IgD-negative memory B cell (primary cell): ENCODE measurements around the gene GANAB. TPM values are rescaled to one million over a fixed set of nuclear protein-coding genes. Genes with fewer than 3 reads are reported as not detected.
"Not testable (repeated sequence)": the region's sequence is repeated elsewhere in the genome, so short reads cannot be mapped to it uniquely, and the experiment has no call there.

Experiments used
- H3K27ac Mint-ChIP-seq, 3 donors: one replicate each; pipeline ENCODE4 v1.8.0; 2020 to 2022; ENCODE audit warnings: mild to moderate bottlenecking in 3 of 3, mixed read lengths in 3 of 3, moderate library complexity in 1 of 3
- H3K27me3 Mint-ChIP-seq: one replicate; pipeline ENCODE4 v1.8.0; 2021; ENCODE audit warnings: mixed read lengths
- H3K36me3 Mint-ChIP-seq: one replicate; pipeline ENCODE4 v1.8.0; 2020; ENCODE audit warnings: mild to moderate bottlenecking, mixed read lengths
- H3K4me1 Mint-ChIP-seq, 3 donors: one replicate each; pipeline ENCODE4 v1.8.0; 2020 to 2022; ENCODE audit warnings: mixed read lengths in 3 of 3, mild to moderate bottlenecking in 1 of 3
- H3K4me3 Mint-ChIP-seq, 4 donors: one replicate each; pipeline ENCODE4 v1.8.0; 2020 to 2022; ENCODE audit warnings: mild to moderate bottlenecking in 4 of 4, mixed read lengths in 4 of 4, moderate library complexity in 3 of 4
- H3K9me3 Mint-ChIP-seq, 3 donors: one replicate each; pipeline ENCODE4 v1.8.0; 2020 to 2021; ENCODE audit warnings: mixed read lengths in 3 of 3, mild to moderate bottlenecking in 1 of 3
- polyA plus RNA-seq: library from polyadenylated mRNA; unstranded; fragments of 300-500 nt; fragmentation: Illumina TruSeq; gene quantifications from one replicate; pipeline ENCODE4 v1.2.3, GENCODE V29; 2021

GANAB gene
- polyA plus RNA-seq, 1 donor from 2014 or later = 112 TPM

- Mint-ChIP-seq H3K4me3 (peak overlapping the region; percentile 91 to 99 (median 96)), H3K27ac (peak overlapping the region; percentile 92 to 100 (median 98)), H3K27me3 (no peaks in the 10 kb centered on the region), H3K4me1 (peaks cover 11 to 12% (median 11%) of the 10 kb centered on the region in 3 donors), H3K36me3 (no peaks in the 10 kb centered on the region), H3K9me3 (no peaks in the 10 kb centered on the region)
These were observed 6.0 kb upstream of the GANAB start for GRCh38 chr11:62652161-62653006.

GRCh38 chr11:62650283-62650682 lies 3.9 kb upstream of the GANAB start:
- peak overlapping the region in 1 of 4 donors; percentile 66 for H3K4me3 Mint-ChIP-seq
- H3K27ac Mint-ChIP-seq, H3K9me3 Mint-ChIP-seq: not testable (repeated sequence)

GRCh38 chr11:62649486-62649885 lies 3.1 kb upstream of the GANAB start:
- no peaks in the 10 kb centered on the region for H3K27me3 Mint-ChIP-seq
- peaks cover 17 to 22% (median 18%) of the 10 kb centered on the region in 3 donors for H3K4me1 Mint-ChIP-seq

More at GRCh38 chr11:62650283-62650682, 3.9 kb upstream of the GANAB start:
- H3K36me3 Mint-ChIP-seq, H3K27me3 Mint-ChIP-seq: not testable (repeated sequence)
- H3K4me1 Mint-ChIP-seq = peaks cover 15 to 18% (median 17%) of the 10 kb centered on the region in 3 donors

GRCh38 chr11:62648967-62649364 lies 2.6 kb upstream of the GANAB start:
- Mint-ChIP-seq H3K27ac (peak overlapping the region in 2 of 3 donors; percentile 39 to 64), H3K9me3 (no peaks in the 10 kb centered on the region), H3K27me3 (no peaks in the 10 kb centered on the region), H3K4me3 (peak overlapping the region in 2 of 4 donors; percentile 68 to 72), H3K36me3 (no peaks in the 10 kb centered on the region), H3K4me1 (peaks cover 17 to 21% (median 18%) of the 10 kb centered on the region in 3 donors)

More at GRCh38 chr11:62649486-62649885, 3.1 kb upstream of the GANAB start:
- Mint-ChIP-seq H3K36me3 (no peaks in the 10 kb centered on the region), H3K4me3 (peak overlapping the region in 2 of 4 donors; percentile 68 to 72), H3K27ac (peak overlapping the region in 1 of 3 donors; percentile 64), H3K9me3 (no peaks in the 10 kb centered on the region)

GRCh38 chr11:62648185-62648966 lies 2.0 kb upstream of the GANAB start:
- H3K4me3 Mint-ChIP-seq = peak overlapping the region in 1 of 4 donors; percentile 72
- H3K27ac Mint-ChIP-seq = peak overlapping the region in 1 of 3 donors; percentile 68
- no peaks in the 10 kb centered on the region for H3K27me3 Mint-ChIP-seq
- H3K9me3 Mint-ChIP-seq = no peaks in the 10 kb centered on the region
- H3K36me3 Mint-ChIP-seq = no peaks in the 10 kb centered on the region
- peaks cover 15 to 21% (median 18%) of the 10 kb centered on the region in 3 donors for H3K4me1 Mint-ChIP-seq

- Mint-ChIP-seq H3K4me1 (peaks cover 10 to 20% (median 17%) of the 10 kb centered on the region in 3 donors), H3K36me3 (no peaks in the 10 kb centered on the region), H3K27ac (peak overlapping the region in 1 of 3 donors; percentile 68), H3K9me3 (no peaks in the 10 kb centered on the region), H3K4me3 (peak overlapping the region in 1 of 4 donors; percentile 33), H3K27me3 (no peaks in the 10 kb centered on the region)
These were observed 1.2 kb upstream of the GANAB start for GRCh38 chr11:62647609-62648005.

GRCh38 chr11:62646825-62647608 lies 604 bp upstream of the GANAB start:
- H3K36me3 Mint-ChIP-seq = no peaks in the 10 kb centered on the region
- no peaks in the 10 kb centered on the region for H3K27me3 Mint-ChIP-seq
- no peaks in the 10 kb centered on the region for H3K9me3 Mint-ChIP-seq
- H3K4me1 Mint-ChIP-seq = peaks cover 6 to 16% (median 13%) of the 10 kb centered on the region in 3 donors
- peak overlapping the region; percentile 75 to 97 (median 97) for H3K27ac Mint-ChIP-seq
- H3K4me3 Mint-ChIP-seq = peak overlapping the region; percentile 88 to 97 (median 94)

GRCh38 chr11:62645671-62645945 lies 805 bp downstream of the GANAB start:
- no peaks in the 10 kb centered on the region for H3K36me3 Mint-ChIP-seq
- H3K27me3 Mint-ChIP-seq = no peaks in the 10 kb centered on the region
- H3K9me3 Mint-ChIP-seq = no peaks in the 10 kb centered on the region
- peak overlapping the region; percentile 89 to 97 (median 97) for H3K27ac Mint-ChIP-seq
- H3K4me3 Mint-ChIP-seq = peak overlapping the region; percentile 88 to 97 (median 94)
- peaks cover 6 to 18% (median 13%) of the 10 kb centered on the region in 3 donors for H3K4me1 Mint-ChIP-seq

- Mint-ChIP-seq H3K27ac (peak overlapping the region in 1 of 3 donors; percentile 78), H3K36me3 (no peaks in the 10 kb centered on the region), H3K4me1 (peaks cover 6 to 22% (median 15%) of the 10 kb centered on the region in 3 donors), H3K27me3 (no peaks in the 10 kb centered on the region), H3K4me3 (peak overlapping the region in 3 of 4 donors; percentile 58 to 88 (median 58)), H3K9me3 (no peaks in the 10 kb centered on the region)
These were observed 2.2 kb downstream of the GANAB start for GRCh38 chr11:62644220-62644619.

GRCh38 chr11:62632492-62632891 lies 13.9 kb downstream of the GANAB start:
- no peaks in the 10 kb centered on the region for H3K27me3 Mint-ChIP-seq
- H3K27ac Mint-ChIP-seq = peak overlapping the region in 1 of 3 donors; percentile 73
- H3K4me1 Mint-ChIP-seq = peaks cover 5 to 6% (median 5%) of the 10 kb centered on the region in 3 donors
- H3K9me3 Mint-ChIP-seq = no peaks in the 10 kb centered on the region
- no peak overlapping the region for H3K4me3 Mint-ChIP-seq
- peaks cover 9% of the 10 kb centered on the region for H3K36me3 Mint-ChIP-seq

- Mint-ChIP-seq H3K9me3 (no peaks in the 10 kb centered on the region), H3K27me3 (no peaks in the 10 kb centered on the region), H3K36me3 (peaks cover 10% of the 10 kb centered on the region), H3K27ac (peak overlapping the region in 1 of 3 donors; percentile 7), H3K4me3 (no peak overlapping the region), H3K4me1 (peaks cover 0 to 2% (median 0%) of the 10 kb centered on the region in 3 donors)
These were observed 18.7 kb downstream of the GANAB start for GRCh38 chr11:62627713-62628112.

- Mint-ChIP-seq H3K36me3 (peaks cover 9% of the 10 kb centered on the region), H3K27me3 (no peaks in the 10 kb centered on the region), H3K9me3 (no peaks in the 10 kb centered on the region), H3K27ac (peak overlapping the region; percentile 92 to 97 (median 96)), H3K4me1 (peaks cover 0 to 15% (median 9%) of the 10 kb centered on the region in 3 donors), H3K4me3 (peak overlapping the region; percentile 85 to 99 (median 91))
These were observed 23.8 kb downstream of the GANAB start for GRCh38 chr11:62622476-62623089.

GRCh38 chr11:62621567-62622470 lies 24.6 kb downstream of the GANAB start, which contains the start of gene B3GAT3:
TSS of gene B3GAT3 (minus strand) at chr11:62621986. CDS start at chr11:62621947, 39 bp downstream.
- Mint-ChIP-seq H3K27ac (peak within 1 kb of the TSS; percentile 92 to 97 (median 96)), H3K9me3 (no peaks in the 10 kb centered on the region), H3K36me3 (peaks cover 9% of the 10 kb centered on the region), H3K4me1 (peaks cover 0 to 15% (median 9%) of the 10 kb centered on the region in 3 donors), H3K27me3 (no peaks in the 10 kb centered on the region), H3K4me3 (peak within 1 kb of the TSS; percentile 85 to 99 (median 93))
